Type B pancreatic cell (in vitro differentiated cells): ENCODE results near the gene RBM39. TPM values are rescaled to one million over a fixed set of nuclear protein-coding genes. Genes with fewer than 3 reads are reported as not detected.

Experiments
- DNase-seq: peaks from one replicate; pipeline ENCODE4 v3.0.0; 2021; ENCODE audit warnings: mixed read lengths; ENCODE audit not compliant: unreplicated experiment; ENCODE audit errors: extremely low spot score
- H3K27ac Mint-ChIP-seq: 2 replicates; pipeline ENCODE4 v1.8.0; 2021; ENCODE audit warnings: mild to moderate bottlenecking, mixed read lengths
- H3K27me3 Mint-ChIP-seq: 2 replicates; pipeline ENCODE4 v1.8.0; 2021; ENCODE audit warnings: mixed read lengths
- H3K36me3 Mint-ChIP-seq: 2 replicates; pipeline ENCODE4 v1.8.0; 2021; ENCODE audit warnings: mixed read lengths
- H3K4me1 Mint-ChIP-seq: one replicate; pipeline ENCODE4 v1.8.0; 2021; ENCODE audit warnings: mixed read lengths; ENCODE audit not compliant: unreplicated experiment
- H3K4me3 Mint-ChIP-seq: 2 replicates; pipeline ENCODE4 v1.8.0; 2021; ENCODE audit warnings: mild to moderate bottlenecking, mixed read lengths
- H3K9me3 Mint-ChIP-seq: 2 replicates; pipeline ENCODE4 v1.8.0; 2021; ENCODE audit warnings: mixed read lengths
- total RNA-seq: library from RNA; stranded (reverse); gene quantifications from 2 replicates; pipeline ENCODE4 v1.2.1, GENCODE V29; 2021; ENCODE audit warnings: low replicate concordance
- TF ChIP-seq, protein P1 (sequence below): fragments of 200-600 bp; sonication (generic); conservative IDR thresholded peaks from 2 replicates; pipeline ENCODE4 v1.5.0; 2021; ENCODE audit warnings: antibody characterized with exemption, mild to moderate bottlenecking

RBM39 gene
- total RNA-seq, 1 donor from 2014 or later, result 398 TPM

DNA sequence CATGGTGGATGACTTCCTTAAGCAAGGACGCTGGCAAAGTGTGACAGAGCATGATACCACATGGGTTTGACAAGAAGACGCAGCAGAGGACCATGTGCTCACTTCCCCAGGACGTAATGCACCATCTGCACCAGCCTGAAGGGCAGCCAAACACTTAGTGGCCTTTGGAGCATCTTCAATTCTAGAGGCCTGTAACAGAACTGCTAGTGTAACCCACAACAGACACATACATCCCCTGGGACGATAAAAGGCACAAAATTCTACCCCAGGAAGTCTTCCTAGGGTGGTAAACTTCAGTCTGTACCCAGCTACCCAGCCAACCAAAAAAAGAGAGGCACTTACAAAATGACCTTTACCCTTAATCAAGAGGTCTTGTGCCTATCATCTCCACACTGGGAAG is 68.2 kb downstream of the RBM39 start:
- peaks cover 17% of the 10 kb centered on the region for H3K36me3 Mint-ChIP-seq
- no peak overlapping the region for H3K4me3 Mint-ChIP-seq
- H3K27me3 Mint-ChIP-seq, result no peaks in the 10 kb centered on the region
- H3K27ac Mint-ChIP-seq, result no peak overlapping the region
- no peaks in the 10 kb centered on the region for H3K4me1 Mint-ChIP-seq
- TF ChIP-seq, protein P1, sequence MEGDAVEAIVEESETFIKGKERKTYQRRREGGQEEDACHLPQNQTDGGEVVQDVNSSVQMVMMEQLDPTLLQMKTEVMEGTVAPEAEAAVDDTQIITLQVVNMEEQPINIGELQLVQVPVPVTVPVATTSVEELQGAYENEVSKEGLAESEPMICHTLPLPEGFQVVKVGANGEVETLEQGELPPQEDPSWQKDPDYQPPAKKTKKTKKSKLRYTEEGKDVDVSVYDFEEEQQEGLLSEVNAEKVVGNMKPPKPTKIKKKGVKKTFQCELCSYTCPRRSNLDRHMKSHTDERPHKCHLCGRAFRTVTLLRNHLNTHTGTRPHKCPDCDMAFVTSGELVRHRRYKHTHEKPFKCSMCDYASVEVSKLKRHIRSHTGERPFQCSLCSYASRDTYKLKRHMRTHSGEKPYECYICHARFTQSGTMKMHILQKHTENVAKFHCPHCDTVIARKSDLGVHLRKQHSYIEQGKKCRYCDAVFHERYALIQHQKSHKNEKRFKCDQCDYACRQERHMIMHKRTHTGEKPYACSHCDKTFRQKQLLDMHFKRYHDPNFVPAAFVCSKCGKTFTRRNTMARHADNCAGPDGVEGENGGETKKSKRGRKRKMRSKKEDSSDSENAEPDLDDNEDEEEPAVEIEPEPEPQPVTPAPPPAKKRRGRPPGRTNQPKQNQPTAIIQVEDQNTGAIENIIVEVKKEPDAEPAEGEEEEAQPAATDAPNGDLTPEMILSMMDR, result no peak
- DNase-seq, result peak; percentile 29
- H3K9me3 Mint-ChIP-seq, result no peaks in the 10 kb centered on the region

DNA sequence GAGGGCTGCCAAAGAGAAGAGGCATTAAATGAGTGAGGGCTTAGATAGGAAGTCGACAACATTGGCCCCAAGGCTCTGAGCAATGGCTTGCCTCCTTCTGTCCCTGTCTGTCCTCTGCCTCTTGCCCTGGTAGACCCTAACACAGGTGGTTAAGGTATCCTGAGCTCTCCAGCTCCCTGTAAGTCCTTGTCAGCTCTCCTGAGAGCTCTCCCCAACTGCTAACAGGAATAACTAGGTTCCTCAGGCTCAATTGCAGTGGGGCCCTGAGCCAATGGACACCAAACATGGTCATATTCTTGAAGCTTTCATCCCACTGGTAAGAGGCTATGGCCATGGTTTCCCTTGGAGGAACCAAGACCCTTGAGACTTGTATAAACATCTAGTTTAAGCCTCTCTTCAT is 72.4 kb downstream of the RBM39 start:
- H3K4me1 Mint-ChIP-seq, result peaks cover 4% of the 10 kb centered on the region
- peaks cover 28% of the 10 kb centered on the region for H3K36me3 Mint-ChIP-seq
- no peak overlapping the region for H3K27ac Mint-ChIP-seq
- no peaks in the 10 kb centered on the region for H3K27me3 Mint-ChIP-seq
- TF ChIP-seq, protein P1, result no peak
- H3K4me3 Mint-ChIP-seq, result no peak overlapping the region
- no peak for DNase-seq
- H3K9me3 Mint-ChIP-seq, result no peaks in the 10 kb centered on the region

GRCh38 chr20:35669221-35669620 is 72.8 kb downstream of the RBM39 start:
- TF ChIP-seq, protein P1, result no peak
- H3K27me3 Mint-ChIP-seq, result no peaks in the 10 kb centered on the region
- DNase-seq, result no peak
- H3K4me1 Mint-ChIP-seq, result peaks cover 4% of the 10 kb centered on the region
- no peak overlapping the region for H3K27ac Mint-ChIP-seq
- no peaks in the 10 kb centered on the region for H3K9me3 Mint-ChIP-seq
- no peak overlapping the region for H3K4me3 Mint-ChIP-seq
- H3K36me3 Mint-ChIP-seq, result peaks cover 28% of the 10 kb centered on the region

- Mint-ChIP-seq H3K27me3 (no peaks in the 10 kb centered on the region), H3K9me3 (no peaks in the 10 kb centered on the region), H3K36me3 (peaks cover 16% of the 10 kb centered on the region), H3K4me3 (no peak overlapping the region), H3K4me1 (peaks cover 25% of the 10 kb centered on the region), H3K27ac (no peak overlapping the region)
- TF ChIP-seq, protein P1, result no peak
- no peak for DNase-seq
Measured at GRCh38 chr20:35665949-35666288, 76.1 kb downstream of the RBM39 start.

DNA sequence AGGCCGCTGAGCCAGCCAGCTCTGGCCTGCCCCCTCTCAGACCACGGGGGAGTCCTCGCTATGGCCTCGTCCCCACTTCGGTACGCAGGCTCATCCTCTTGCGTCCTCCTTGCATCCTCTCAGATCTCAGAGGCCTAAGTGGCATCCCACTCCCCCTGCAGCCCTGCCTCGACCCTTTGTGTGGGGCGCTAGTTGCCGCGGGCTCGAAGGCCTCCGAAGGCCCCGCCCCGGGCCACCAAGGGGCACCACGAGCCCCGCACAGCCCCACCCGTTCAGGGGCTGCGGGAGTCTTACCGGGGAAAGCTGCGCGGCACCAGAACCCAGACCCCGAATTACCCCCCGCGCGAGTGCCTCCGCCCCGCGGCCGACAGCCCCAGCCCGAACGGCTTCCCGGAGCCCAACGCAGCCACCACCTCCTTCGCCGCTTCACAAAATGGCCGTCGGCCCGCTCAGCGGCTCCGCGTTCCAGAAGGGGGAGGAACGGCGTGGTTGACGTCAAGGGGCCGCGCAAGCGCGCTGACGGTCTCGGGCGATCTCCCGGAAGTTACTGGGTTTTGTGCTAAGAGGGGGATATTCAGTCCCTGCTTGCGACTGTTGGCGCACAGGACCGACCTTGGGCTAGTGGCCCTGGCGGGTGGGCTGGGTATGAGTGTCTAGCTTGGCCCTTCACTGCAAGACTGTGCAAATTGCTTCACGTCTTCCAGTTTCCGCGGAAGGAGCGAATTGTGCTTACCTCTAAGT is 77.4 kb downstream of the RBM39 start, which contains the start of the genes CPNE1 and RBM12:
Gene CPNE1, minus strand, starts transcription at position 435 of the 741 bp plus-strand sequence. CDS start 31,977 bp downstream, outside the sequence.
Gene RBM12, minus strand, starts transcription at position 435 of the 741 bp plus-strand sequence. CDS start 9,578 bp downstream, outside the sequence.
- Mint-ChIP-seq H3K27ac (peak within 1 kb of the TSS; percentile 99), H3K36me3 (peaks cover 19% of the 10 kb centered on the region), H3K27me3 (no peaks in the 10 kb centered on the region), H3K4me3 (peak within 1 kb of the TSS; percentile 98), H3K9me3 (no peaks in the 10 kb centered on the region), H3K4me1 (peaks cover 37% of the 10 kb centered on the region)
- TF ChIP-seq, protein P1, result peak; percentile 42
- DNase-seq, result peak; percentile 95
